ENCODE measurements around the gene LYSMD3. TPM values are rescaled to one million over a fixed set of nuclear protein-coding genes. Genes with fewer than 3 reads are reported as not detected.

LYSMD3 gene
- total RNA-seq, 1 donor: 27.3 TPM

- peaks cover 24% of the 10 kb centered on the region for H3K4me1 ChIP-seq (ENCODE audit: insufficient read depth, low read length)
- H3K4me3 ChIP-seq (ENCODE audit: low read length): peak overlapping the region; percentile 91
- no peaks in the 10 kb centered on the region for H3K9me3 ChIP-seq (ENCODE audit: low read depth, low read length)
- H3K27me3 ChIP-seq (ENCODE audit: insufficient read depth, low read length): peaks cover 8% of the 10 kb centered on the region
Measured at GRCh38 chr5:90529939-90530677, 724 bp upstream of the LYSMD3 start.

GRCh38 chr5:90528601-90529193 is 687 bp downstream of the LYSMD3 start:
- no peaks in the 10 kb centered on the region for H3K9me3 ChIP-seq (ENCODE audit: low read depth, low read length)
- peak overlapping the region; percentile 91 for H3K4me3 ChIP-seq (ENCODE audit: low read length)
- H3K4me1 ChIP-seq (ENCODE audit: insufficient read depth, low read length): peaks cover 24% of the 10 kb centered on the region
- H3K27me3 ChIP-seq (ENCODE audit: insufficient read depth, low read length): no peaks in the 10 kb centered on the region

- no peaks in the 10 kb centered on the region for H3K27me3 ChIP-seq (ENCODE audit: insufficient read depth, low read length)
- no peaks in the 10 kb centered on the region for H3K9me3 ChIP-seq (ENCODE audit: low read depth, low read length)
- H3K4me1 ChIP-seq (ENCODE audit: insufficient read depth, low read length): no peaks in the 10 kb centered on the region
- H3K4me3 ChIP-seq (ENCODE audit: low read length): no peak overlapping the region
Measured at GRCh38 chr5:90519081-90519480, 10.3 kb downstream of the LYSMD3 start.

GRCh38 chr5:90518661-90519060 is 10.7 kb downstream of the LYSMD3 start:
- H3K4me1 ChIP-seq (ENCODE audit: insufficient read depth, low read length): no peaks in the 10 kb centered on the region
- no peaks in the 10 kb centered on the region for H3K9me3 ChIP-seq (ENCODE audit: low read depth, low read length)
- H3K27me3 ChIP-seq (ENCODE audit: insufficient read depth, low read length): no peaks in the 10 kb centered on the region
- no peak overlapping the region for H3K4me3 ChIP-seq (ENCODE audit: low read length)

GRCh38 chr5:90514520-90514919 is 14.9 kb downstream of the LYSMD3 start:
- no peaks in the 10 kb centered on the region for H3K9me3 ChIP-seq (ENCODE audit: low read depth, low read length)
- H3K27me3 ChIP-seq (ENCODE audit: insufficient read depth, low read length): no peaks in the 10 kb centered on the region
- H3K4me1 ChIP-seq (ENCODE audit: insufficient read depth, low read length): no peaks in the 10 kb centered on the region
- no peak overlapping the region for H3K4me3 ChIP-seq (ENCODE audit: low read length)

- no peaks in the 10 kb centered on the region for H3K9me3 ChIP-seq (ENCODE audit: low read depth, low read length)
- no peaks in the 10 kb centered on the region for H3K27me3 ChIP-seq (ENCODE audit: insufficient read depth, low read length)
- no peaks in the 10 kb centered on the region for H3K4me1 ChIP-seq (ENCODE audit: insufficient read depth, low read length)
- no peak overlapping the region for H3K4me3 ChIP-seq (ENCODE audit: low read length)
Measured at GRCh38 chr5:90510438-90510837, 18.9 kb downstream of the LYSMD3 start.

- H3K9me3 ChIP-seq (ENCODE audit: low read depth, low read length): no peaks in the 10 kb centered on the region
- H3K4me1 ChIP-seq (ENCODE audit: insufficient read depth, low read length): no peaks in the 10 kb centered on the region
- no peaks in the 10 kb centered on the region for H3K27me3 ChIP-seq (ENCODE audit: insufficient read depth, low read length)
- H3K4me3 ChIP-seq (ENCODE audit: low read length): no peak overlapping the region
Measured at GRCh38 chr5:90506221-90506620, 23.2 kb downstream of the LYSMD3 start.

- Histone ChIP-seq H3K4me3 (ENCODE audit: low read length) (no peak overlapping the region), H3K4me1 (ENCODE audit: insufficient read depth, low read length) (no peaks in the 10 kb centered on the region), H3K9me3 (ENCODE audit: low read depth, low read length) (no peaks in the 10 kb centered on the region), H3K27me3 (ENCODE audit: insufficient read depth, low read length) (no peaks in the 10 kb centered on the region)
Measured at GRCh38 chr5:90504743-90505142, 24.6 kb downstream of the LYSMD3 start.

- no peaks in the 10 kb centered on the region for H3K9me3 ChIP-seq (ENCODE audit: low read depth, low read length)
- no peaks in the 10 kb centered on the region for H3K4me1 ChIP-seq (ENCODE audit: insufficient read depth, low read length)
- H3K27me3 ChIP-seq (ENCODE audit: insufficient read depth, low read length): no peaks in the 10 kb centered on the region
- no peak overlapping the region for H3K4me3 ChIP-seq (ENCODE audit: low read length)
Measured at GRCh38 chr5:90503596-90503995, 25.8 kb downstream of the LYSMD3 start.

GRCh38 chr5:90495146-90495545 is 34.2 kb downstream of the LYSMD3 start:
- Histone ChIP-seq H3K4me3 (ENCODE audit: low read length) (no peak overlapping the region), H3K27me3 (ENCODE audit: insufficient read depth, low read length) (no peaks in the 10 kb centered on the region), H3K4me1 (ENCODE audit: insufficient read depth, low read length) (no peaks in the 10 kb centered on the region), H3K9me3 (ENCODE audit: low read depth, low read length) (no peaks in the 10 kb centered on the region)

GRCh38 chr5:90494043-90494442 is 35.3 kb downstream of the LYSMD3 start:
- Histone ChIP-seq H3K4me3 (ENCODE audit: low read length) (no peak overlapping the region), H3K4me1 (ENCODE audit: insufficient read depth, low read length) (no peaks in the 10 kb centered on the region), H3K9me3 (ENCODE audit: low read depth, low read length) (no peaks in the 10 kb centered on the region), H3K27me3 (ENCODE audit: insufficient read depth, low read length) (no peaks in the 10 kb centered on the region)

GRCh38 chr5:90488791-90489190 is 40.6 kb downstream of the LYSMD3 start:
- no peaks in the 10 kb centered on the region for H3K9me3 ChIP-seq (ENCODE audit: low read depth, low read length)
- no peaks in the 10 kb centered on the region for H3K27me3 ChIP-seq (ENCODE audit: insufficient read depth, low read length)
- H3K4me3 ChIP-seq (ENCODE audit: low read length): no peak overlapping the region
- H3K4me1 ChIP-seq (ENCODE audit: insufficient read depth, low read length): no peaks in the 10 kb centered on the region

GRCh38 chr5:90484540-90484939 is 44.8 kb downstream of the LYSMD3 start:
- no peak overlapping the region for H3K4me3 ChIP-seq (ENCODE audit: low read length)
- H3K9me3 ChIP-seq (ENCODE audit: low read depth, low read length): no peaks in the 10 kb centered on the region
- H3K27me3 ChIP-seq (ENCODE audit: insufficient read depth, low read length): no peaks in the 10 kb centered on the region
- no peaks in the 10 kb centered on the region for H3K4me1 ChIP-seq (ENCODE audit: insufficient read depth, low read length)

- H3K27me3 ChIP-seq (ENCODE audit: insufficient read depth, low read length): no peaks in the 10 kb centered on the region
- no peaks in the 10 kb centered on the region for H3K9me3 ChIP-seq (ENCODE audit: low read depth, low read length)
- no peaks in the 10 kb centered on the region for H3K4me1 ChIP-seq (ENCODE audit: insufficient read depth, low read length)
- no peak overlapping the region for H3K4me3 ChIP-seq (ENCODE audit: low read length)
Measured at GRCh38 chr5:90483206-90483605, 46.2 kb downstream of the LYSMD3 start.

GRCh38 chr5:90480699-90481098 is 48.7 kb downstream of the LYSMD3 start:
- no peaks in the 10 kb centered on the region for H3K4me1 ChIP-seq (ENCODE audit: insufficient read depth, low read length)
- no peak overlapping the region for H3K4me3 ChIP-seq (ENCODE audit: low read length)
- H3K27me3 ChIP-seq (ENCODE audit: insufficient read depth, low read length): no peaks in the 10 kb centered on the region
- no peaks in the 10 kb centered on the region for H3K9me3 ChIP-seq (ENCODE audit: low read depth, low read length)

Measured in mononuclear cell (primary cell).